Lower leg skin (tissue), 4 donors: ENCODE measurements around the gene NRM. TPM values are rescaled to one million over a fixed set of nuclear protein-coding genes. Genes with fewer than 3 reads are reported as not detected.
A peak's percentile ranks its signal among the peaks of the same experiment; 100 is the strongest.

Experiments
- DNase-seq, 2 donors: peaks; one replicate each; pipeline ENCODE4 v3.0.0-alpha.2; 2019; ENCODE audit warnings: low spot score in 2 of 2
- H3K4me3 ChIP-seq: fragments of 200-600 bp; sonication (generic); 2 replicates; pipeline ENCODE4 v1.5.1; 2017; ENCODE audit warnings: mild to moderate bottlenecking, low read depth; ENCODE audit not compliant: poor library complexity, severe bottlenecking
- POLR2A ChIP-seq, 2 donors: fragments of 450-650 bp; IDR thresholded peaks; one replicate each; pipeline ENCODE4 v1.6.1; 2016 to 2017; ENCODE audit warnings: antibody characterized with exemption in 2 of 2, mild to moderate bottlenecking in 1 of 2, moderate library complexity in 1 of 2
- WGBS, 2 donors: methylation state at CpG; one replicate each; pipeline ENCODE4 v1.1.5; 2018; 5-methylcytosine and 5-hydroxymethylcytosine counted together
- intact Hi-C: fragments of 100-400 bp; cut with DNase I; formaldehyde crosslinking; loops from one replicate; pipeline ENCODE4 v1.15.0; 2023; ENCODE audit warnings: low total_unique reads
- total RNA-seq, 4 donors: library from RNA; depleted of rRNA; stranded (reverse); fragments of >200 nt; gene quantifications; one replicate each; pipeline ENCODE4 v1.1.0, GENCODE V29; 2016
- TF ChIP-seq, protein P1 (sequence below), 3 donors: fragments of 450-650 bp; IDR thresholded peaks; one replicate each; pipeline ENCODE4 v1.5.1; 2016; ENCODE audit warnings: antibody characterized with exemption in 3 of 3, mild to moderate bottlenecking in 3 of 3, moderate library complexity in 2 of 3

Gene NRM
- total RNA-seq, 4 donors from 2014 or later = 4.3 to 6.9 (median 6.1) TPM

GRCh38 chr6:30646450-30647241 lies 44.1 kb downstream of the NRM start, which contains the start of gene C6orf136:
TSS of gene C6orf136 (plus strand) at chr6:30647133. CDS start at chr6:30647232, 99 bp downstream.
- intact Hi-C loops = no loop called here
- 10 to 13% methylated on average over 30 to 34 of the region's 37 CpGs for WGBS, 2 donors
- peak within 1 kb of the TSS; percentile 96 for H3K4me3 ChIP-seq

DNA sequence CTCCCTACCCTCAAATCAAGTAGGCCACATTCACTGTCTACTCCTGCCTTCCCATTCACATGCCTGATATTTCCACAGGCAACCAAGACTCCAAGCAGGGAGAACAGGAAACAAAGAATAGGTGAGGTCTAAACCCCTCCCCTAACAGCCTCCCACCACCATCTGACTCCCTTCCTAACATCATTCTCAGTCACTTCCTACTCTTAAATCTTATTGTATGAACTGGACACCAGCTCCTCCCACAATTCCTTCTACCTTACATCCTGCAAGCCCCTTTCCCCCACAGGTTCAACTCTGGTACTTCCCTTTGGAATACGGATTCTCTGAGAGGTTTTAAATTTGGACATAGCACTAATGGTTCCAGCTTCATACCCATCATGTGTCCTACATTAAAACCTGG lies 44.8 kb downstream of the NRM start:
- TF ChIP-seq, protein P1, sequence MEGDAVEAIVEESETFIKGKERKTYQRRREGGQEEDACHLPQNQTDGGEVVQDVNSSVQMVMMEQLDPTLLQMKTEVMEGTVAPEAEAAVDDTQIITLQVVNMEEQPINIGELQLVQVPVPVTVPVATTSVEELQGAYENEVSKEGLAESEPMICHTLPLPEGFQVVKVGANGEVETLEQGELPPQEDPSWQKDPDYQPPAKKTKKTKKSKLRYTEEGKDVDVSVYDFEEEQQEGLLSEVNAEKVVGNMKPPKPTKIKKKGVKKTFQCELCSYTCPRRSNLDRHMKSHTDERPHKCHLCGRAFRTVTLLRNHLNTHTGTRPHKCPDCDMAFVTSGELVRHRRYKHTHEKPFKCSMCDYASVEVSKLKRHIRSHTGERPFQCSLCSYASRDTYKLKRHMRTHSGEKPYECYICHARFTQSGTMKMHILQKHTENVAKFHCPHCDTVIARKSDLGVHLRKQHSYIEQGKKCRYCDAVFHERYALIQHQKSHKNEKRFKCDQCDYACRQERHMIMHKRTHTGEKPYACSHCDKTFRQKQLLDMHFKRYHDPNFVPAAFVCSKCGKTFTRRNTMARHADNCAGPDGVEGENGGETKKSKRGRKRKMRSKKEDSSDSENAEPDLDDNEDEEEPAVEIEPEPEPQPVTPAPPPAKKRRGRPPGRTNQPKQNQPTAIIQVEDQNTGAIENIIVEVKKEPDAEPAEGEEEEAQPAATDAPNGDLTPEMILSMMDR (IDR thresholded peaks at IDR 0.05) = no peak
- TF ChIP-seq POLR2A (IDR thresholded peaks at IDR 0.05) = no peak
- intact Hi-C loops = no loop called here
- H3K4me3 ChIP-seq = no peak overlapping the region
- 59 to 69% methylated on average over 1 of the region's 1 CpG for WGBS, 2 donors
- DNase-seq = no peak

More at GRCh38 chr6:30646450-30647241, 44.1 kb downstream of the NRM start, which contains the start of gene C6orf136:
- TF ChIP-seq, protein P1 (IDR thresholded peaks at IDR 0.05) = no peak
- no peak for TF ChIP-seq POLR2A (IDR thresholded peaks at IDR 0.05)
- DNase-seq = peak; percentile 89 to 97

DNA sequence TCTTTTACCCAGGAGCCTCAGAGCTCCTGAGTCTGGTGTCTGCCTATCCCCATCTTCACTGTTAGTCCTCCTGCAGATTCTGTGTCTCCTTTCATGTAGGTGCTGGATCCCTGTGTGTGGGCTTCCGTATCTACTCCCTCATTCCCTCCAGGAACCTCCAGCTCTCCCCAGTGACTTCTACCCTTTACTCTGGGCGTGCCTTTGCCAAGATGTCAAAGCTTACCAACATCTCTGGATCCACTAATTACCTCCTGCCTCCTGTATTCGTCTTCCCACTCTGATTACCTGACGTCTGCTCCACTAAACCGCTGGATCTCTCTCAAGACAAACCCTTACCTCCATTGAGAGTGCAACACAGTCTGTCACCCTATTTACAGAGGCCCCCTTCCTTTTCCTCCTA lies 46.0 kb downstream of the NRM start:
- TF ChIP-seq, protein P1 (IDR thresholded peaks at IDR 0.05) = no peak
- no peak for TF ChIP-seq POLR2A (IDR thresholded peaks at IDR 0.05)
- DNase-seq = no peak
- WGBS, 2 donors = 78 to 84% methylated on average over 5 of the region's 5 CpGs
- intact Hi-C loops = no loop called here
- no peak overlapping the region for H3K4me3 ChIP-seq

DNA sequence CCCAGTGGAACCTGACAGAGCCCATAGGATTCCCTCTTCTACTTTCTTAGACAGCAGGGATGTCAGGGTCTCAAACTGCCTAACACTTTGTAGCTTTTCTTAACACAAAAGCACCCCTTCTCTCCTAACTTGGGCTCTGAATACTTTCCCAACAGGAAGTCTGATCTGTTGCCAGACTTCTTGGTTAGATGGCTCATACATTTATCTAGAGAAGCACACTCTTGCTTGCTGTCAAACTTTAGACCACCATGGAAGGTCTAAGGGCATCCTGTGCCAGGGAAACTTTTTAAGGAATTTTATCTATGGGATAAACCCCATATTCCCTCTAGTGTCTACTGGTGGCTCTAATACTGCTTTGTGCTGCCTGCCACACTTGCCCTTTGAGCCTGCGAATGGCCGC lies 47.1 kb downstream of the NRM start:
- no peak for DNase-seq
- no peak for TF ChIP-seq POLR2A (IDR thresholded peaks at IDR 0.05)
- TF ChIP-seq, protein P1 (IDR thresholded peaks at IDR 0.05) = no peak
- intact Hi-C loops = no loop called here
- WGBS, 2 donors = 97 to 98% methylated on average over 2 of the region's 2 CpGs
- H3K4me3 ChIP-seq = no peak overlapping the region

DNA sequence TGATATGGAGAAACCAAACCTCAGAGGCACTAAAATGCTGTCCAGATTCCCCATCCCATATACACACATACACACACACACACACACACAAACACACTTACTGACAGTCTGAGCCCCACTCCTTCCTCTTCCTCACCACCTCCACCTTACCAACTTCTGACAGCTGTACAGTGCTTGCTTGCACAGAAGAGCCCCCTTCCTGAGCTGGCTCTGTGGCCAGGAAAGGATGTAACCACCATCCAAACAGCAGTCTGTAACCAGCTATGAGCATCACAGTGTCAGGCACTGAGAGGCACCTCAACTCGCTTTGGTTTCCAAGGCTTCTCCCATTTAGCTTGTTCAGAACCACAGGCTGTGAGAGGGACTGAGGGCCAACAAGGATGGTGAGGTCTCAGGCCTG lies 49.7 kb downstream of the NRM start:
- WGBS, 2 donors = 82 to 88% methylated on average over 1 of the region's 1 CpG
- no peak overlapping the region for H3K4me3 ChIP-seq
- DNase-seq = no peak
- TF ChIP-seq POLR2A (IDR thresholded peaks at IDR 0.05) = no peak
- TF ChIP-seq, protein P1 (IDR thresholded peaks at IDR 0.05) = no peak
- intact Hi-C loops = no loop called here
